GM18508 (cell line): ENCODE data around the gene FOXD3.

Source experiments
- ATAC-seq: cut with Tn5 transposase; IDR thresholded peaks from one replicate; pipeline ENCODE4 v1.9.1; 2021; ENCODE audit warnings: moderate number of reproducible peaks; ENCODE audit not compliant: insufficient read depth, unreplicated experiment

FOXD3 gene

DNA sequence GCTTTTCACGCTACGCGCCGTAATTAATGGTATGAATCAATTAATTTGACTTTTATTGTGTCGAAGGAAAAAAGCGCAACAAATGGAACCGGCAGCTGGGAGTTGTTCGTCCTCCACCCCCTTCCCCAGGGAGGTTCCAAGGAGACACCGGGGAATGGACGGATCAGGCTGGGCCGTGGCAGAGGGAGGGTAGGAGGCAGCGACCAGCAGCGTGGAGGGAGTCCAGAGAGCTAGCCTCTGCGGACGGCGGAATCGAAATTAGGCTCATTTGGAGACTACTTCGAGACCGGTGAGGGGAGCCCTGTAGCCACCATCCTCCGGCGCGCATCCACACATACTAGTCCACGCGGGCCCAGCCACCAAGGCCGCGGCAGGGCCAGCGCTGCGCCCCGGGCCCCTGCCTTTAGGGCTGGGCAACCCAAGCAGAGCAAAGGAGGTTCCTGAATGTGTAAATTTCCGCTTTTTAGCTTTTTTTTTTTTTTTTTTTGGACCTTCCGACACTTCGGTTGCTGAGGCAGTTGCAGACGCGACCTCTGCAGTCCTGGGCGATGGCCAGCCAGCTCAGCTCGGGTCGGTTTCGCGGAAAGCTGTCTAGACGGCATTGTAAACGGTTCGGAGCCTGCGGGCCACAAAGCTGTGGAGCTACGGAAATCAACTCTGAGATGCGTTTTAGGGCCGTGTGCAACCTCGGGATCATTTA lies 2.2 kb upstream of the FOXD3 start:
- ATAC-seq: no peak

DNA sequence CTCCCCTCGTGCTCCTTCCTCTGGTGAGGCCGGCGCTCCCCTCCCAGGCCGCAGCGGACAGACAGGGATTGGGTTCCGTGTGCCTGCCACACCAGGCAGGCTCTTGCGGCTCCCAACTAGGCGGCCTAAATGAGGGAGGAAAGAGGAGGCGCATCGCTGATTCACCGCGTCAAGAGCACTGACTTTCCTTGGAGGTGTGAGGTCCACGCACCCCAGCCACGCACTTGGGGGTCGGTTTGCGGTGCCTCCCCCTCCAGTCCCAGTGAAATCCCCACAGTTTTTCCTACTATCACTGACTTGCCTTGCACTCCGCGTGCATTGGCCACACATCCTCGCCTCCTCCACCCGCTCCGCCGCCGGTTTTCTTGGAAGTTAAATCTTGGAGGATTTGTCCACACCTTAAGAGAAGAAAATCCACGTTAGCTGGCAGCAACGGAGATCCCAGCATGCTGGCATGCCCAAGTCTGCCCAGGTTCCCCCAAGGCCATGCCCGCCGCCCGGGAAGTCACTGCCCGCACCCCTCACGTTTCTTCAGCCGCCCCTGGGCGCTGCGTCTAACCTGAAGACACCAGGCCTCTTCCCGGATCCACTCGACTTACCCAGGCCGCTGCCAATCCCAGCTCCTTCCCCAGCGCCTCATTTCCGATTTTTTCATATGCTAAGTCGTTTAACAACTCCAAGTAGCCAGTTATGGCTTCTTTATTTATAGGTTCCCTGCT lies 1.1 kb upstream of the FOXD3 start:
- no peak for ATAC-seq

DNA sequence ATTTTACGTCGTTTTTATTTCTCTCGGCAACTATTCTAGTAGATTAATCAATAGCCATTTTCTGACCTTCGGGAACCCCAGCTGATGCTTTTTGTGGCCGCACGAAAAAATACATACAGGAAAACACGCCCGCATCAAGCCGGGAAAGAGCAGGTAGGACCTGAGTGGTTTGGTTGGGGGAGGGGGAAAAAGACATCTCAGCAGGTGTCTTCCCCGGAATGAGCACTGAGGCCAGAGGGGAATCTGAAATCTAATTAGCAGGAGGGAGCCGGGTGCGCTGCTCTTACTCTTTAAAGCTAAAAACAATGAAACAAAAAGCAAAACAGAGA lies 618 bp upstream of the FOXD3 start:
- no peak for ATAC-seq

DNA sequence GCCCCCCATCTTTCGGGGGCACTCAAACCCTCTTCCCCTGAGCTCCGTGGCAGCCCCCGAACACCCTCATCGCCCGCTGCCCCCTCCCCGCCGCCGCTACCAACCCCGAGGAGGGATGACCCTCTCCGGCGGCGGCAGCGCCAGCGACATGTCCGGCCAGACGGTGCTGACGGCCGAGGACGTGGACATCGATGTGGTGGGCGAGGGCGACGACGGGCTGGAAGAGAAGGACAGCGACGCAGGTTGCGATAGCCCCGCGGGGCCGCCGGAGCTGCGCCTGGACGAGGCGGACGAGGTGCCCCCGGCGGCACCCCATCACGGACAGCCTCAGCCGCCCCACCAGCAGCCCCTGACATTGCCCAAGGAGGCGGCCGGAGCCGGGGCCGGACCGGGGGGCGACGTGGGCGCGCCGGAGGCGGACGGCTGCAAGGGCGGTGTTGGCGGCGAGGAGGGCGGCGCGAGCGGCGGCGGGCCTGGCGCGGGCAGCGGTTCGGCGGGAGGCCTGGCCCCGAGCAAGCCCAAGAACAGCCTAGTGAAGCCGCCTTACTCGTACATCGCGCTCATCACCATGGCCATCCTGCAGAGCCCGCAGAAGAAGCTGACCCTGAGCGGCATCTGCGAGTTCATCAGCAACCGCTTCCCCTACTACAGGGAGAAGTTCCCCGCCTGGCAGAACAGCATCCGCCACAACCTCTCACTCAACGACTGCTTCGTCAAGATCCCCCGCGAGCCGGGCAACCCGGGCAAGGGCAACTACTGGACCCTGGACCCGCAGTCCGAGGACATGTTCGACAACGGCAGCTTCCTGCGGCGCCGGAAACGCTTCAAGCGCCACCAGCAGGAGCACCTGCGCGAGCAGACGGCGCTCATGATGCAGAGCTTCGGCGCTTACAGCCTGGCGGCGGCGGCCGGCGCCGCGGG lies 837 bp downstream of the FOXD3 start:
- ATAC-seq: no peak

DNA sequence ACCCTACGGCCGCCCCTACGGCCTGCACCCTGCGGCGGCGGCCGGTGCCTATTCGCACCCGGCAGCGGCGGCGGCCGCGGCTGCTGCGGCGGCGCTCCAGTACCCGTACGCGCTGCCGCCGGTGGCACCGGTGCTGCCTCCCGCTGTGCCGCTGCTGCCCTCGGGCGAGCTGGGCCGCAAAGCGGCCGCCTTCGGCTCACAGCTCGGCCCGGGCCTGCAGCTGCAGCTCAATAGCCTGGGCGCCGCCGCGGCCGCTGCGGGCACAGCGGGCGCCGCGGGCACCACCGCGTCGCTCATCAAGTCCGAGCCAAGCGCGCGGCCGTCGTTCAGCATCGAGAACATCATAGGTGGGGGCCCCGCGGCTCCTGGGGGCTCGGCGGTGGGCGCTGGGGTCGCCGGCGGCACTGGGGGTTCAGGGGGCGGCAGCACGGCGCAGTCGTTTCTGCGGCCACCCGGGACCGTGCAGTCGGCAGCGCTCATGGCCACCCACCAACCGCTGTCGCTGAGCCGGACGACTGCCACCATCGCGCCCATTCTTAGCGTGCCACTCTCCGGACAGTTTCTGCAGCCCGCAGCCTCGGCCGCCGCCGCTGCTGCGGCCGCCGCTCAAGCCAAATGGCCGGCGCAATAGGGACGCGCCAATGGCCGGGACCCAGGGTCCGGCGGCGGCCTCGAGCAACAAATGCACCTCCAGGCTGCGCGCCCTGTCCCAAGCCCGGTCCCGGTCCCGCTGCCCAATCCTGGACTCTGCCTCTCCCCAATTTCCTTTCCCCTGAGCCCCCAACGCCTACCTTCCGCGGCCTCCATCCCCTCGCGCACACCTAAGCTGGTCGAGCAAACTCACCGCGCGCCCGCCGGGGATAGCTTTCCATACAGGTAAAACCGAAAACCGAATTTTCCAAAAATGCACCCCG lies 1.8 kb downstream of the FOXD3 start:
- ATAC-seq: no peak

DNA sequence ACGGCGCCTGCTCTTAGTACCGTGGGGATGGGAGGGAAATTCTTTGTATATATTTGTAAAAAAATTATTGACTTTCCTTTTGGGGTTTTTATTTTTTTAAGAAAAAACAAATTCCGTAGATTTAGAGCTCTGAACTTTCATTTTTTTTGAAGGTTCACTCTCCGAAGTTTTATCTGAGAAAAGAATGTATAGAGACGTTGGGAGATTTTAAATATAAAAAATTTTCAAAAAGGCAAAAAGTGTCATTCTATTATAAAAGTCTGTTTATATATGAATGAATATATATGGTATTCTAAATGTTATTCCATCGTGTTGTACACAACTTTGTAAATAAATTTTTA lies 2.4 kb downstream of the FOXD3 start:
- no peak for ATAC-seq

DNA sequence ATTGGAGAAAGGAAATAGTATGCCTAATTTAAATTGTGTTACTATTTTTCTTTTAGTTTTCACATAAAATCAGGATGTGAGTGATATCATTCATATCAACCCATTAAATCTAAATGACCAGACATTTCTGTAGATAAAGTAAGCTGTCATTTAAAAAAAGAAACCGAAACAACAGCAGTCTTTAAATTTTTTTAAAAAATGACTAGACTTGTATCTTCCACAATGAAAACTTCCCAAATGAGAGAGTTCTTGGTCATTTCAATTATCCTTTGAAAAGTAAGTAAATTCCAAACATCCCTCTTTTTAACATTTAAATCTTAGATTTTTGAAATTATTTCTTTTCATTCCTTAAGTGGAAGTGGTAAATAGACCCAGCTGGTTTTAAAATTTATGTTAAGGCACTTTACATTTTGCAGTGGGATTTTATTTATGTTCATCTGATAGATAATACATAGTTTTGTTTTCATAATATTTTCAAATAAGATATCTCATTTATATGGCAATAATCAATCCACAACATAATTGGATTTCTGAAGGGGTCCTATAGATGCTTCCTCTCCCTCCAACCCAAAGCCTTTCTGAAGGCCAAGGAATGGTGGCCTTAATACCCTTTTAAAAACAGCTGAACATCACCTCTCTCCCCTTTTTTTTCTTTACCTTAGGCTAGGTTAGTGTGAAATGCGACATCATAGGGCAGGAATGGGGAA lies 3.1 kb downstream of the FOXD3 start:
- no peak for ATAC-seq

DNA sequence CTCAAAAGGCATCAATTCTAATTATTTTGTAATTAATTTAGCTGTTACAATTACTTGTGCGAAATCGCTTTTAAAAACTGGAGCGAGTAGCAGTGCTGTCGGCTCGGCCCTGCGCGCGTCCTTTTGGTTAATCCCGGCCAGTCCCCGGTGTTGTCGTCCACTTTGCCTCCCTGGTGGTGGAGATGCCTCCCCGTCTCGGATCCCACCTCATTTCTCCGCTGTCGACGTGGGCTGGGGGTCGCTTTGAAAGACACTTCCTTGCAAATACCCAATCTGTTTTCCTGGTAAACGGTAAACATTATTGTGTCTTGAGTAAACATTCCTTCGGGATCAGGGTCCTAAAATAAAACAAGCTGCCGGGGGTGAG lies 3.7 kb downstream of the FOXD3 start:
- ATAC-seq: no peak

DNA sequence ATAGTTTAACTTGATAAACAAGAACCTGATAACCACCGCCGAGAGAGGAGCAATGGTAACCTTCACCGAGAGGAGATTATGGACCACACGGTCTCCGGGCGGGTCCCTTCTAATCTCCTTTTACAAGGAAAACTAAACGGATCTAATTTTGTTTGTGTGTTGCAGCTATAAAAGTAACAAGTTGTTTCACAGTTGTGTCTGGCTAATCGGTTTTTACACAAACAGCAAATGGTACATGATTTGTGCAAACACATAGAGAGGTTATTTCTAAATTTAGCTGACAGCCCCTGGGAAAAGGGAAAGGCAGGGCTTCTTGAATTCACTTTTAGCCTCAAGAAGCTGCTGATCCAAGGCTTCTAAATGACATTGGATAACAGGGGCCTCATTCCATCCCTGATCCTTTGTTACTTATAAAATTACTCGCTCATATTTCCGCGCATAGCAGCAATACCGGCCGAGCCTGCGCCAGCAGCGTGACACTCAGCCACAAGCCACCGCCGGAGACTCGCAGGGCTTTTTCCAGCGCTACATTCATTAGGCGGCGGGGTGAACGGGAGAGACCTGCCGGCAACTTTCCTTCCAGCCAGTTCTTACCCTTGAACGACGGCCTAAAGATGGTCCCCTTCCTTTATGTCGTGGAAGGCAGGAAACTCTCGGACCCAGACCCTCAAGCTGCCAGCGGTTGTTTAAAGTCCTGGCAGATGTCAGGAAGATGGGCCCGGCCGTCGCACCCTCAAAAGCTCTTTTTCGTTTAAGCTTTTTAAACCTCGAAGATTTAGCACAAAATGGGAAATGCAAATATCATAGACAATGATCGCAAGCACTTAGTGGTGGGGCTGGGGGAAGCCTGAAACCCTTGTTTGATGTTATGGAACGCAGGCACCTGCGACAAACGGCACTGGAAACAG lies 4.4 kb downstream of the FOXD3 start:
- ATAC-seq: no peak

DNA sequence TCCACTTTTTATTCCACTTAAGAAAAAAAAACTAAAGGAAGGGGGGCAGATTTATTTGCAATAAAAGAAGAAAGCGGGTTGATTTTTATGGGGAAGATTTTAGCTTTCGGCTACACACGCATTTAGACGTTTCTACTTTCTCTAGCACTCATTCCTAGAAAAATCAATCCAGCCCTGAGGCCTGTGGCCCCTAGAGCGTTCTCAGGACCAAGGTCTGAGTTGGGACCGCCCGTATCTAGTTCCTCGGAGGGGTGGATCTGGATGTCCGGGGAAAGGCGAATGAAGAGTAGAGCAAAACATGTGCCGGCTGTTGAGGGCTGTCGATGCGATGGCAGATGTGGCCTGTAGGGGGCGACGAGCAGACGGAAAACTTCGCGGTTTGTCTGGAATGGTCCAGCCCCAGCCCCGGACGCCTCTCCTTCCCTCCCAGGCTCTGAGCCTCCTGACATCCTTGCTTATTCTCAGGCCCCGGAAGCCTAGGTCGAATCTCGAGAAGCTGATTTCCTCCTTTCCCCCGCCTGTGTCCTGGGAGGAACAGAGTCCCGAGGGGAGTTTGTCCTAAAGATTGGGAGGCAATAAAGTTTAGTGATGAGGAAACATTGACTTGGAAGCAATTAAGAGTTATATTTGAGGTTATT lies 5.2 kb downstream of the FOXD3 start:
- no peak for ATAC-seq

DNA sequence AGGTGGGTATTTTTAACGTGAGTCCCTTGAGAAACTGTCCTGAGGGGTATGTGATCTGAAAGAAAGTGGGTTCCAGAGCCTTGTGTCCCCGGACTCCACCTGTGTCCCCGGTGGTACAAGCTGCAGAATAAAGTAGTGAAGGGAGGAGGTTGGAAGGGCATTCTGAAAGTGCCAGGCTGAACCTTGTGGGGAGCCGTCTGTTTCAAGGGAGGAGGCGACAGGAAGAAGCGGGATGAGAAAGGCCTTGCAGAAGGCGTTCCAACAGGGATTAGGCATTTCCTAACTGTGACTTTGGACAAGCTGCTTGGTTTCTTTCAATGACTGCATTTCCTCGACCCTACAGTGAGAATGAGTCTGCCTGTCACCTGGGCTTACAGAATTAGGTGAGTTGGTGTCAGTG lies 5.8 kb downstream of the FOXD3 start:
- no peak for ATAC-seq

DNA sequence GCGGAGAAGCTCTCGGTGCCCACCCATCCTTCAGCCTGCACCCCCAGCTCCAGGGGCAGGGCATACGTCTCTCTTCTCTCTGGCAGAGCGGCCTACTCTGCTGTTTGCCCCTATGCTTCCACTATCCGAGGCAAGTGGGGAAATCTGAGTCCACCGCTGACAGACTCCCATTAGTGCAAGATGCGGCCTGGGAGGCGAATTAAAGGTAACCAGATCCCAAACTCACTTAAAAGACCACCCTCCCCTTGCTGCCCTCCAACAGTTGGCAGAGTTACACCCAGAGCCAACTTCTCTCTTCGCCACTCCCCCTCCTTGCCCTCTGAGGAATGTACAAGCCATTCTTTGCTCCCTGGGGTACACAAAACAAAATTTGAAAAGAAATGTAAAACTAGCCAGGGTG lies 6.4 kb downstream of the FOXD3 start:
- ATAC-seq: no peak

DNA sequence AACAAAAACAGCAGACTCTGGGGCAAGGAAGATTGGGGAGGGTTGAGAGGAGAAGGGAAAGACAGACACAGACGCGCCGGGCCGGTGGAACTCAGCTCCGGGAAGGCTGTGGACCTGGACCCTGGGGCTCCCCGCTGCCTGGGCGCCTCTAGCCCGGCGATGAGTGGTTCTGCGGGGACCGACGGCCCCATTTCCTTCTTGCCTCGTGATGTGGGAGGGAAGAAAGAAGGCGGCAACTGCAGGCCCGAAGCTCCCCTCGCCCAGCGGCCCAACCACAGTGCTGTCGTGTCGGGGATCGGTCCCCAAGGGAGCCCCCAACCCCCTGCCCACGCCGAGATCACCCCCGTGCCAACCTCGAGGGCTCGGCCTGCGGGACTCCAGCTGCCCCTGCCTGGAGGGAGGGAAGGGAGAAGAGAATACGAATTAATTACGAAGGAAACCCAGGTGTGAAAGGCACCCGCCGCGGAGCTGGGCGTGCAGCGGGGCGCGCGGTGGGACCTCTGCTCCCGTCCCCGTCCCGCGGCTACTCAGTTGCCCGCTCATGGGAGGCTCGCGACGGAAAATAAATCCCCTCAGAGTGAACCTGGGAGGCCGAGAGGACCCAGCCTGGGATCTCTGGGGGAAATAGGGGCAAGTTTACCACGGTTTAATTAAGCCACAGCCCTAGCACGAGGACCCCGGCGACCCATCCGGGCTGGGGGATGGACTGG lies 7.4 kb downstream of the FOXD3 start:
- ATAC-seq: no peak

DNA sequence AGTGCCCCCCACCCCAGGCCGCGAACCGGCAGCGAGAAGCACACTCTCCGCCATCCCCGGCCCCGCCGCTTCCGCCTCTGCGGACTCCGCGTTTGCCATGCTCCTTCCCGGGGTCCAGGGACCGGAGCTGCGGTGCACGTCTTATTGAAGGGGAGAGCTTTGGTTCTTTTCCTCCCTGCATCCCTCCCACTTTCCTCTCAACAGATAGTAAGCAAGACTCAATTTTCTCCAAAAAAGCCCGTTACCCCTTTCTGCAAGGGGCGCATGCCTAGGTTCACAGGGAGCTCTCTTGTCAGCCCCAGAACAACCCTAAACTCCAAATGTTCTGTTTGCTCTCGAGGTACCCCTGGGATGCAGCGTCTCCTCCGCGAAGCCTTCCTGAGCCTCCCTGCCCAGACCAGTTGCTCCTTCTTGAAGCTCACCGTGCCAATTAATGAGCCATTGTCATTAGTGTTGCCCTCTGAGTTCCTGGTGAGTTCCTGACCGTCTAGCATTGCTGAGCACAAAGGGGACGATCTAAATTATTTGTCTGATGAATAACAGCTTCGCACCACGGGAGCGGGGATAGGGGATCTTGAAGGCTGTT lies 8.1 kb downstream of the FOXD3 start:
- no peak for ATAC-seq

DNA sequence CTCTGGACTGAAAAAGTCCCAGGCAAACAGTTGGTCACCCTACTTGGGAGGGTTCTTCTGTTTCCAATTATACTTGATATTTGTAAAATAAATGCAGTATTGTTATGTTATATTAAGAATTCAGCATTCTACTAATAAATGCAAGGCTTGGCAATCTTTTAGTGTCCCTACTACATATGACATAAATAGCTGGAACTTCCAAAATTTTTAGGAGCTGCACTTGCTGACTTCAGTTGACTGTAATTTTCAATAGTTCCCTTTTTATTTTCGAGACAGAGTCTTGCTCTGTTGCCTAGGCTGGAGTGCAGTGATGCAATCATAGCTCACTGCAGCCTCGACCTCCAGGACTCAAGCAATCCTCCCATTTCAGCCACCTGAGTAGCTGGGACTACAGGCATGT lies 20.0 kb downstream of the FOXD3 start:
- ATAC-seq: no peak

DNA sequence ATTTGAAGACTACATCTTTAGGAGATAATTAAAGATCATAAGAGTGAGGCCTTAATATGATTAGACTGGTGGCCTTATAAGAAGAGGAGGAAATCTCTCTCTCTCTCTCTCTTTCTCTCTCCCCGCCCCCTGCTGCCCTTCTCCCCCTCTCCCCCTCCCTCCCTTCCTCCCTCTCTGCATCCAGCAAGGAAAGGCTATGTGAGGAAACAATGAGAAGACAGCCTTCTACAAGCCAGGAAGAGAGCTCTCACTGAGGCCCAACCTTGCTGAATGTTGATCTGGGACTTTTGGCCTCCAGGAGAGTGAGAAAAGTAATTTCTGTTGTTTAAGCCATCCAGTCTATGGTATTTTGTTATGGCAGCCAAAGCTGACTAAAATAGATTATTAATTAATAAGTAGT lies 21.6 kb downstream of the FOXD3 start:
- no peak for ATAC-seq

DNA sequence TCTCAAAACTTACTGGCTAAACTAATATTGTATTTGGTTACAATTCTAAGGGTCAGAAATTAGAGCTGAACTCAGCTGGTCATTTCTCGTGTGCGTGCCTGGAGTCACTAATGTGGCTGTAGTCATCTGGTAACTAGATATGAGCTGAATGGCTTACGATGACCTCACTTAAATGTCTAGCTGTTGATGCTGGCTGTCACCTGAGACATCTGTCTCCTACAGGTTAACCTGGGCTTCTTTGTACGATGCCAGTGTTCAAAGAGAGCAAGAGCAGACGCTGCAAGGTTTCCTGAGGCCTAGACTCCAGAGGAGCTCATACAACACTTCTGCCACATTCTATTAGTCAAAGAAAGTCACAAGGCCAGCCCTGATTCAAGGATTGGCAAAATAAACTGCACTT lies 28.0 kb downstream of the FOXD3 start:
- no peak for ATAC-seq
